Thyroid gland (tissue), 4 donors: ENCODE results near the gene DOK4.

Experiments
- POLR2A ChIP-seq, 2 donors: fragments of 450-650 bp; IDR thresholded peaks; one replicate each; pipeline ENCODE4 v1.6.1; 2017; ENCODE audit warnings: antibody characterized with exemption in 2 of 2, mild to moderate bottlenecking in 2 of 2, moderate library complexity in 1 of 2
- TF ChIP-seq, protein P1 (sequence below), 6 experiments: fragments of 200-600 bp in 3 of 6; fragments of 450-650 bp in 3 of 6; sonication (generic) in 3 of 6; IDR thresholded peaks; one replicate each; pipeline ENCODE4 v1.5.1; 2016 to 2019; ENCODE audit warnings: antibody characterized with exemption in 6 of 6, mild to moderate bottlenecking in 2 of 6, inconsistent platforms in 1 of 6, moderate library complexity in 1 of 6

DNA sequence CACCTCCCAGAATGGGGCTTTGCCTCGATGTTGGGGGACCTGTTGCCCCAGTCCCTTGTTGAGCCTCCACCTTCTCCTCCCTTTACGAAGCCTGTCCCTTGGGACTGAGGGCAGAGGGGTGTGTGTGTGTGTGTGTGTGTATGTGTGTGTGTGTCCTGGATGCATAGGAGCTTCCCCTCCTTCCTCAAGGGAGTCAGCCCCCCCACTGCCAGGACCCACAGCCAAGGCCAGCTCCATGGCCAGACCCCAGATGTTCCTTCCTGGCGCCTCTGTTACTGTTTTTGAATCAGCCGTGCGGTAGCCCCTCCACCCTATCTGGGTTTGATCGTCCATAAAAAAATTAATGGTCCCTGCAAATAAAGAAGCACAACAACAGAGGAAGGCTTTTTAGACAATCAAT is 17.7 kb upstream of the DOK4 start:
- TF ChIP-seq, protein P1, sequence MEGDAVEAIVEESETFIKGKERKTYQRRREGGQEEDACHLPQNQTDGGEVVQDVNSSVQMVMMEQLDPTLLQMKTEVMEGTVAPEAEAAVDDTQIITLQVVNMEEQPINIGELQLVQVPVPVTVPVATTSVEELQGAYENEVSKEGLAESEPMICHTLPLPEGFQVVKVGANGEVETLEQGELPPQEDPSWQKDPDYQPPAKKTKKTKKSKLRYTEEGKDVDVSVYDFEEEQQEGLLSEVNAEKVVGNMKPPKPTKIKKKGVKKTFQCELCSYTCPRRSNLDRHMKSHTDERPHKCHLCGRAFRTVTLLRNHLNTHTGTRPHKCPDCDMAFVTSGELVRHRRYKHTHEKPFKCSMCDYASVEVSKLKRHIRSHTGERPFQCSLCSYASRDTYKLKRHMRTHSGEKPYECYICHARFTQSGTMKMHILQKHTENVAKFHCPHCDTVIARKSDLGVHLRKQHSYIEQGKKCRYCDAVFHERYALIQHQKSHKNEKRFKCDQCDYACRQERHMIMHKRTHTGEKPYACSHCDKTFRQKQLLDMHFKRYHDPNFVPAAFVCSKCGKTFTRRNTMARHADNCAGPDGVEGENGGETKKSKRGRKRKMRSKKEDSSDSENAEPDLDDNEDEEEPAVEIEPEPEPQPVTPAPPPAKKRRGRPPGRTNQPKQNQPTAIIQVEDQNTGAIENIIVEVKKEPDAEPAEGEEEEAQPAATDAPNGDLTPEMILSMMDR (IDR thresholded peaks at IDR 0.05), result no peak
- TF ChIP-seq POLR2A (IDR thresholded peaks at IDR 0.05), result no peak
